ENCODE measurements around the gene EDN2. TPM values are rescaled to one million over a fixed set of nuclear protein-coding genes. Genes with fewer than 3 reads are reported as not detected.

Gene EDN2
- total RNA-seq, 4 donors from 2014 or later: 0.40 to 1.2 TPM; not detected in 2

DNA sequence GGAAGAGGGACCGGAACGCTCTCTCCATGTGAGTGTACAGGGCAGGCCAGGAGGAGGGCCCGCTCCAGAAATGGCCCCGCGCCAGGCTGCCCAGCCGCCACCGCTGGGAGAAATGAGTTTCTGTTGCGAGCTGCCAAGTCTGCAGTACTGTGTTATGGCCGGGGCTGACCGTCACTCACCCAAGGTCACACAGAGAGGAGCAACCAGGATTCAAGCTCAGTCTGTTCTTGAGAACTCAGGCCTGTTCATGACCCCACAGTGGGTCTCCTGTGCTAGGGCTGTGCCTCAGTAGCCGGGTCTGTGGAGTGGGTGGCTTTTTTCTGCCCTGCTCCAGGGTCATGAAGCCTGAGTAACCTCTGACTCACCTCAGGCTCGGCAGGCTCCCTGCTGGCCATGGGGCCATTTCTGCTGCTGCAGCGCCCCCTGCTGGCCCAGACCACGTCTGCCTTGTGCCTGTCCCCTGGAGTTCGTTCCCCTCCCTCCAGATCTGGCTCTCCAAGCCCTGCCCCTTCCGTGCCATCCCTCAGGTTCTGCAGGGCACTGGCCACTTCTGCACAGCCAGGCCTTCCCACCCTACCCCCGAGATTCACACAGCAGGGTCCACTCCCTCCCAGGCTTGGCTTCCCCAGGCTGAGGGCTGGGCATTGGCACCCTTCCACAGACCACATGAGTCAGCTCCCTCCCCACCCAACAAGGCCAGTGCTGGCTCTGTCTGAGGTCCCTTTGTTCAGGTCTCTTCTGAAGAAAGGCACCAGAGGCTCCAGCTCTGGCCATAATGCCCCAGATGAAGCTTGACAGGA, 51.8 kb downstream of the EDN2 start:
- Histone ChIP-seq H3K36me3 (no peaks in the 10 kb centered on the region), H3K9me3 (no peaks in the 10 kb centered on the region), H3K27ac (replicated peaks in 1 of 4) (peak overlapping the region; percentile 53 to 67 (median 66)), H3K4me3 (peak overlapping the region in 1 of 4 donors; percentile 0), H3K27me3 (peaks cover 0 to 5% (median 0%) of the 10 kb centered on the region in 4 donors), H3K4me1 (peaks cover 24 to 45% (median 44%) of the 10 kb centered on the region in 4 donors)
- peak; percentile 93 for DNase-seq (ENCODE audit: extremely low spot score)
- intact Hi-C loops (cut with DNase I): loop anchor here (5.0 kb wide), 2 partner anchors 85 to 165 kb away; no protein-coding TSS in a partner anchor
- TF ChIP-seq, protein P1, sequence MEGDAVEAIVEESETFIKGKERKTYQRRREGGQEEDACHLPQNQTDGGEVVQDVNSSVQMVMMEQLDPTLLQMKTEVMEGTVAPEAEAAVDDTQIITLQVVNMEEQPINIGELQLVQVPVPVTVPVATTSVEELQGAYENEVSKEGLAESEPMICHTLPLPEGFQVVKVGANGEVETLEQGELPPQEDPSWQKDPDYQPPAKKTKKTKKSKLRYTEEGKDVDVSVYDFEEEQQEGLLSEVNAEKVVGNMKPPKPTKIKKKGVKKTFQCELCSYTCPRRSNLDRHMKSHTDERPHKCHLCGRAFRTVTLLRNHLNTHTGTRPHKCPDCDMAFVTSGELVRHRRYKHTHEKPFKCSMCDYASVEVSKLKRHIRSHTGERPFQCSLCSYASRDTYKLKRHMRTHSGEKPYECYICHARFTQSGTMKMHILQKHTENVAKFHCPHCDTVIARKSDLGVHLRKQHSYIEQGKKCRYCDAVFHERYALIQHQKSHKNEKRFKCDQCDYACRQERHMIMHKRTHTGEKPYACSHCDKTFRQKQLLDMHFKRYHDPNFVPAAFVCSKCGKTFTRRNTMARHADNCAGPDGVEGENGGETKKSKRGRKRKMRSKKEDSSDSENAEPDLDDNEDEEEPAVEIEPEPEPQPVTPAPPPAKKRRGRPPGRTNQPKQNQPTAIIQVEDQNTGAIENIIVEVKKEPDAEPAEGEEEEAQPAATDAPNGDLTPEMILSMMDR (IDR thresholded peaks at IDR 0.05): peak; percentile 70 to 84 (median 82)
- no peak for TF ChIP-seq EP300 (IDR thresholded peaks at IDR 0.05)
- TF ChIP-seq POLR2AphosphoS5 (IDR thresholded peaks at IDR 0.05): peak; percentile 21 to 35
- TF ChIP-seq POLR2A (IDR thresholded peaks at IDR 0.05; ENCODE audit: low read depth): no peak
- 26% methylated on average over 17 of the region's 17 CpGs for WGBS

DNA sequence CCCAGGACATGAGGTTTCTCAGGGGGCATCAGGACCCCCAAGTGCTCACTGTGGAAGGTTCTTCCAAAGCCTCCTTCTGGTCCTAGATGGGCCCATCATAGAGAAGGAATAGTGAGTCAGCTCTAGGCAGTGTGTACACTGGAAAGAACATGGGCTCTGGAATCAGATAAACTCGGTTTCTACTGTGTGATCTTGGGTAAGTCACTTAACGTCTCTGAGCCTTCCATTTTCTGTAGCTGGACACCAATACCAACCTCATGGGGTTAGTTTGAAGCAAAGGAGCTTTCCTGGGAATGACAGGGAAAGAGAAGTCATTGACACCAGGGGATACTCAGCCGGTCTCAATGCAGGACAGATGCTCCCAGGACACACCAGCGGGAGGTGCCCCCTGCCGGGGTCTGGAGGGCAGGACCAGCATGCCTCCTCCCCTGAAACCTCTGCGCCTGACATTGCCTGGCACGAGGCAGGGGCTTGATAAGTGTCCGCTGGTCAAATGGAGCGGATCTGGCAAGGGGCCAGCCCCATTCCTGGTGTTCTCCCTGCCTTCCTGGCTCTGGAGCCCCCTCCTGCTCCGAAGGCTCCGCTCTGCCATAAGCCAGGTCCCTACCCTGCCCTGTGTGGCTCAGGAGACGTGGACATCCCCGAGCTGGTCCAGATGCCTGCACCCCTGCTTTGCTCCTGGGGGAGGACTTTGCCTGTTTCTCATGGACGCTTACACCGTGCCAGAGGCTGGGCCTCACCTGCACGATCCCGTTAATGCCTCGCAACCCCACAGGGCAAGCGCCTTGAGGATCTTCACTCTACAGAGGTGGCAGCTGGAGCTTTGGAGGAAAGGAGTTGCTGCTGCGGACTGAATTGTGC, 52.8 kb downstream of the EDN2 start:
- WGBS: 83% methylated on average over 13 of the region's 20 CpGs
- Histone ChIP-seq H3K27me3 (no peaks in the 10 kb centered on the region), H3K9me3 (no peaks in the 10 kb centered on the region), H3K4me3 (no peak overlapping the region), H3K36me3 (no peaks in the 10 kb centered on the region), H3K27ac (replicated peaks in 1 of 4) (peak overlapping the region; percentile 53 to 67 (median 66)), H3K4me1 (peaks cover 24 to 45% (median 44%) of the 10 kb centered on the region in 4 donors)
- DNase-seq (ENCODE audit: extremely low spot score): no peak
- TF ChIP-seq POLR2AphosphoS5 (IDR thresholded peaks at IDR 0.05) (no peak), POLR2A (IDR thresholded peaks at IDR 0.05; ENCODE audit: low read depth) (no peak), EP300 (IDR thresholded peaks at IDR 0.05) (no peak)
- TF ChIP-seq, protein P1 (IDR thresholded peaks at IDR 0.05): no peak
- intact Hi-C loops (cut with DNase I): loop anchor here (5.0 kb wide), 2 partner anchors 86 to 164 kb away; no protein-coding TSS in a partner anchor

DNA sequence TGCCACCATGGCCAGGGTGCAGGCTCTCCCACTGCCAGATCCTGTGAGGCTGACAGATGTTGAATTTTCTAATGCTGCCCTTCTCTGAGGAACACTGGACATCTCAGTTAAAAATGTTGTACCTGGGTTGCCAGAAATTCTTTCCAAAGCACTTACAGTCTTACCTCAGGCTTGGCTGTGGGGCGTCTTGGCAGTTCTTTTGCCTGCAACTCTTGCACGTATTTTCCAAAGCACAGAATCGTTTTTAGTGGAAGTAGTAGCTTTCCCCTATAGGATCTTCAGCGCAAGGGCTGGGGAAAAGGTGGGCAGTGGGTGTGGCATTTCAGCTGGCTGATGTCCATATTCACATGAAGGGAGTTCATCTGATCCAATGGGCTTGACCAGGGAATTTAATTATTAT, 53.9 kb downstream of the EDN2 start:
- H3K36me3 ChIP-seq: no peaks in the 10 kb centered on the region
- peak overlapping the region in 3 of 4 donors; percentile 33 to 66 (median 50) for H3K27ac ChIP-seq (replicated peaks in 1 of 4)
- no peaks in the 10 kb centered on the region for H3K9me3 ChIP-seq
- TF ChIP-seq EP300 (IDR thresholded peaks at IDR 0.05) (no peak), POLR2A (IDR thresholded peaks at IDR 0.05; ENCODE audit: low read depth) (no peak), POLR2AphosphoS5 (IDR thresholded peaks at IDR 0.05) (no peak)
- TF ChIP-seq, protein P1 (IDR thresholded peaks at IDR 0.05): no peak
- peaks cover 24 to 45% (median 44%) of the 10 kb centered on the region in 4 donors for H3K4me1 ChIP-seq
- WGBS: 40% methylated on average over 4 of the region's 4 CpGs
- intact Hi-C loops (cut with DNase I): loop anchor here (5.0 kb wide), 2 partner anchors 87 to 163 kb away; no protein-coding TSS in a partner anchor
- no peak for DNase-seq (ENCODE audit: extremely low spot score)
- no peaks in the 10 kb centered on the region for H3K27me3 ChIP-seq
- no peak overlapping the region for H3K4me3 ChIP-seq

DNA sequence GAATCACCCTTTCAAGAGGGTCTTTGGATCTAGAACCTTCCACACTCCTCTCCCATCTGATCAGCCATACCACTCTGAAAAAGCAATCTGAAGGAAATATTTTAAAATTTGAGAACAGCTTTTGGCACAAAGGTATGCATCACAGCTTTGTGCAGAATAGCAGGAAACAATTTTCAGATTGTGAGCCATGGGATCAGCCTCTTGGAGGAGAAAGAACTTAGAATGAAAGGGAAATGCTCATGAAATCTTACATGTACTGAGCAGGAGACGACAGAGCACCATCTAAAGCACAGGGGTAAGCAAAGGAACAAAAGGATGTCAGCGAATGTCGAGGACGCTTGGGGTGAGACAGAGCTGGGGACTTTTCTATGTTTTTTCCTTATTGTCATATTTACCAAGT, 54.4 kb downstream of the EDN2 start:
- Histone ChIP-seq H3K4me1 (peaks cover 24 to 45% (median 44%) of the 10 kb centered on the region in 4 donors), H3K27me3 (no peaks in the 10 kb centered on the region), H3K4me3 (no peak overlapping the region), H3K27ac (replicated peaks in 1 of 4) (peak overlapping the region in 2 of 4 donors; percentile 33 to 66), H3K9me3 (no peaks in the 10 kb centered on the region), H3K36me3 (no peaks in the 10 kb centered on the region)
- TF ChIP-seq EP300 (IDR thresholded peaks at IDR 0.05): no peak
- no peak for TF ChIP-seq POLR2AphosphoS5 (IDR thresholded peaks at IDR 0.05)
- TF ChIP-seq, protein P1 (IDR thresholded peaks at IDR 0.05): no peak
- no peak for TF ChIP-seq POLR2A (IDR thresholded peaks at IDR 0.05; ENCODE audit: low read depth)
- 79% methylated on average over 4 of the region's 4 CpGs for WGBS
- intact Hi-C loops (cut with DNase I): loop anchor here (5.0 kb wide), 2 partner anchors 87 to 163 kb away; no protein-coding TSS in a partner anchor
- no peak for DNase-seq (ENCODE audit: extremely low spot score)
